H1 (cell line): Measurements from ENCODE around the gene NCBP2. TPM values are rescaled to one million over a fixed set of nuclear protein-coding genes. Genes with fewer than 3 reads are reported as not detected.
A peak's percentile ranks its signal among the peaks of the same experiment; 100 is the strongest.

Source experiments
- ATF2 ChIP-seq: IDR thresholded peaks from 2 replicates; pipeline ENCODE4 v1.6.1; 2012; ENCODE audit warnings: low read length, inconsistent platforms
- ATF3 ChIP-seq: IDR thresholded peaks from 2 replicates; pipeline ENCODE4 v1.6.1; 2011; ENCODE audit warnings: low read depth, mild to moderate bottlenecking, low read length; ENCODE audit not compliant: insufficient read depth
- BACH1 ChIP-seq: IDR thresholded peaks from 2 replicates; pipeline ENCODE4 v1.6.1; 2012; ENCODE audit warnings: low read length, improper control_type of control experiment
- CHD1 ChIP-seq: IDR thresholded peaks from 2 replicates; pipeline ENCODE4 v1.6.1; 2012; ENCODE audit warnings: low read depth, low read length, improper control_type of control experiment
- CTBP2 ChIP-seq: IDR thresholded peaks from 2 replicates; pipeline ENCODE4 v1.7.0; 2011; ENCODE audit warnings: borderline replicate concordance, mild to moderate bottlenecking, moderate library complexity, mixed read lengths, low read length; ENCODE audit not compliant: insufficient read depth, insufficient read length
- EZH2 ChIP-seq: fragments of 200-600 bp; sonication (generic); IDR thresholded peaks from 2 replicates; pipeline ENCODE4 v1.7.1; 2012; ENCODE audit warnings: low read depth, mild to moderate bottlenecking, moderate library complexity, low read length, inconsistent platforms; ENCODE audit not compliant: severe bottlenecking
- GTF2F1 ChIP-seq: IDR thresholded peaks from 2 replicates; pipeline ENCODE4 v1.6.1; 2012; ENCODE audit warnings: low read depth, low read length, improper control_type of control experiment, borderline replicate concordance
- HDAC2 ChIP-seq, 2 experiments: fragments of 300-600 bp in 1 of 2; sonication (generic) in 1 of 2; IDR thresholded peaks; 2 replicates each; pipeline ENCODE4 v1.6.1; 2011 to 2012; ENCODE audit warnings: low read depth in 2 of 2, low read length in 2 of 2, mild to moderate bottlenecking in 2 of 2, moderate library complexity in 2 of 2, borderline replicate concordance in 1 of 2, inconsistent platforms in 1 of 2
- MAX ChIP-seq: IDR thresholded peaks from 2 replicates; pipeline ENCODE4 v1.6.1; 2012; ENCODE audit warnings: inconsistent platforms
- PHF8 ChIP-seq: fragments of 200-600 bp; sonication (generic); conservative IDR thresholded peaks from 2 replicates; pipeline ENCODE4 v1.7.1; 2012; ENCODE audit warnings: low read depth, mild to moderate bottlenecking, inconsistent platforms, low read length, moderate library complexity
- RAD21 ChIP-seq, 2 experiments: IDR thresholded peaks in 1 of 2; conservative IDR thresholded peaks in 1 of 2; 2 replicates each; pipeline ENCODE4 v1.6.1; 2011; ENCODE audit warnings: low read depth in 2 of 2, low read length in 2 of 2, improper control_type of control experiment in 1 of 2, inconsistent platforms in 1 of 2, mild to moderate bottlenecking in 1 of 2, moderate library complexity in 1 of 2
- RBBP5 ChIP-seq: IDR thresholded peaks from 2 replicates; pipeline ENCODE4 v1.7.1; 2012; ENCODE audit warnings: low read depth, mild to moderate bottlenecking, inconsistent platforms, low read length, moderate library complexity, borderline replicate concordance
- RNF2 ChIP-seq: fragments of 200-900, 300-1000 bp; sonication (generic); IDR thresholded peaks from 2 replicates; pipeline ENCODE4 v1.7.1; 2016; ENCODE audit warnings: borderline replicate concordance, low read depth, mild to moderate bottlenecking, antibody characterized with exemption, low read length; ENCODE audit not compliant: poor library complexity, severe bottlenecking; ENCODE audit errors: missing control alignments
- SAP30 ChIP-seq: fragments of 300-600 bp; sonication (generic); IDR thresholded peaks from 2 replicates; pipeline ENCODE4 v1.7.1; 2012; ENCODE audit warnings: low read length, moderate library complexity, mild to moderate bottlenecking, inconsistent platforms; ENCODE audit not compliant: insufficient read depth, insufficient replicate concordance
- TBP ChIP-seq: IDR thresholded peaks from 2 replicates; pipeline ENCODE4 v1.6.1; 2011; ENCODE audit warnings: low read depth, low read length, improper control_type of control experiment
- TCF12 ChIP-seq: IDR thresholded peaks from 2 replicates; pipeline ENCODE4 v1.6.1; 2011; ENCODE audit warnings: low read depth, mild to moderate bottlenecking, low read length
- USF2 ChIP-seq: IDR thresholded peaks from 2 replicates; pipeline ENCODE4 v1.6.1; 2011; ENCODE audit warnings: low read length, improper control_type of control experiment
- YY1 ChIP-seq: IDR thresholded peaks from 2 replicates; pipeline ENCODE4 v1.6.1; 2011; ENCODE audit warnings: low read depth, mild to moderate bottlenecking, low read length
- polyA plus RNA-seq, 7 experiments: library from polyadenylated mRNA; depleted of rRNA in 3 of 7; stranded (reverse) in 5 of 7; unstranded in 2 of 7; fragments of >200 nt in 5 of 7; fragments of 200-250 nt in 2 of 7; gene quantifications; 1 replicate in 5 of 7; 2 replicates in 1 of 7; 4 replicates in 1 of 7; pipeline versions ENCODE4 v1.2.1 to v1.2.3, GENCODE V29; 2011 to 2013; ENCODE audit warnings: missing spikeins in 2 of 7, mixed read lengths in 2 of 7
- total RNA-seq: library from RNA; stranded (reverse); fragmentation: NEBNext Ultra II Directional; extraction: Animal tissue kit (Norgen Biotek cat#: 25700); gene quantifications from 2 replicates; pipeline ENCODE4 v1.2.1, GENCODE V29; 2021

Gene NCBP2
- total and polyA plus RNA-seq, 2 of the 8 experiments (the other 6 are each of a cell fraction or from before 2014, with no cell fraction given) = 34.1 to 100 TPM

- TF ChIP-seq RAD21 (IDR thresholded peaks at IDR 0.05 in 1 of 2, conservative IDR thresholded peaks at IDR 0.05 in 1 of 2; ENCODE audit: low read depth in 2 of 2, low read length in 2 of 2) = peak; percentile 51 to 59
- peak; percentile 59; the same call in 1 of the 2 replicates for TF ChIP-seq ATF2
- peak; percentile 78; the same call in 1 of the 2 replicates for TF ChIP-seq GTF2F1
- peak; percentile 76; the same call in 1 of the 2 replicates for TF ChIP-seq ATF3
- TF ChIP-seq EZH2 = no peak
- no peak for TF ChIP-seq CTBP2
- peak; percentile 84 for TF ChIP-seq RBBP5
- TF ChIP-seq MAX = peak; percentile 99
- peak; percentile 75 for TF ChIP-seq SAP30
- no peak for TF ChIP-seq RNF2
- no peak for TF ChIP-seq USF2
- TF ChIP-seq BACH1 = no peak
- peak; percentile 82 for TF ChIP-seq TBP
- peak; percentile 98 for TF ChIP-seq PHF8
- TF ChIP-seq YY1 = peak; percentile 54
- TF ChIP-seq TCF12 = no peak
- peak in 1 of 2 experiments; percentile 35; a peak in 1 of 4 replicates for TF ChIP-seq HDAC2 (IDR thresholded peaks at IDR 0.05; ENCODE audit: borderline replicate concordance in 1 of 2, low read depth in 2 of 2, low read length in 2 of 2)
- no peak for TF ChIP-seq CHD1
Measured at GRCh38 chr3:196942226-196942914, at the start of gene NCBP2 (continued).
